Measurements from ENCODE around the gene ALOX5AP. TPM values are rescaled to one million over a fixed set of nuclear protein-coding genes. Genes with fewer than 3 reads are reported as not detected.

ALOX5AP gene
- total RNA-seq, 1 donor from 2014 or later: not detected

DNA sequence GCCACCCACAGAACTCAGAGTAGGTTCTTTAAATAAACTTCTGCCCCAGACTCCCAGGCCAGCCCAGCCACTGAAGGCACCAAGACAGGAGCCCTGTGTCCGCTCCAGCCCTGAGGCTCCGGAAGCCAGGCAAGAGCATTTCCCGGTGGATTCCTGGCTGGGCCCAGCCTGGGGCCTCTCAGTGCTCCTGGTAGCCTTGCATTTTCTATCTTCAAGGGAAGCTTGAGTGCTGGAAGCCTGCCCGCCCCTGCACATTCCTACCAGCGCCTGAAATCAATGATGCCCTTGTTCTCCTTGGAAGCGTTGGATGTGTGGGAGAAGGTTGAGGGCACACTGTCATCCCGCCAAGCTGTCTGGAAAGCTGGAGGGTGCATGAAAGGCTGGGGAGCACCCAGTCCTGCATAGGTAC is 70.3 kb downstream of the ALOX5AP start:
- DNase-seq (ENCODE audit: low read depth) (no peak), FAIRE-seq (no peak)

DNA sequence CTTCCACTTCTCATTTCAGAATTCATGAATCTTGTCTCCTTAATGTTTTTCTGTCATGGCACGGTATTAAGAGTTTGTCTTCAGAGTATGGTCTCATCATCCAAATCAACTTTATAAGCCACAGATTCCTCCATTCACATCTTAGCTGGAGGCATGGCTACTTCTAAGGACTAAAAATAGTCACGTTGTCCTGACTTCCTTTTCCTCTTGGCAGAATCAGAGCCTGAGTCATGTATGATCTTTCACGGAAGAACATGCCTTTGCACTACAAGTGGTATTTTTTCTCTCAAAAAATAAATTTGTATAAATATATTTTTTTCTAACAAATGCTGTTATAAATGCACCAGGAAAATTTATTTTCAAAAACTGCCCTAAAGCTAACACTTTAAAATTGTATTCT is 71.4 kb downstream of the ALOX5AP start:
- FAIRE-seq (no peak), DNase-seq (ENCODE audit: low read depth) (peak; percentile 81)
- TF ChIP-seq, protein P1, sequence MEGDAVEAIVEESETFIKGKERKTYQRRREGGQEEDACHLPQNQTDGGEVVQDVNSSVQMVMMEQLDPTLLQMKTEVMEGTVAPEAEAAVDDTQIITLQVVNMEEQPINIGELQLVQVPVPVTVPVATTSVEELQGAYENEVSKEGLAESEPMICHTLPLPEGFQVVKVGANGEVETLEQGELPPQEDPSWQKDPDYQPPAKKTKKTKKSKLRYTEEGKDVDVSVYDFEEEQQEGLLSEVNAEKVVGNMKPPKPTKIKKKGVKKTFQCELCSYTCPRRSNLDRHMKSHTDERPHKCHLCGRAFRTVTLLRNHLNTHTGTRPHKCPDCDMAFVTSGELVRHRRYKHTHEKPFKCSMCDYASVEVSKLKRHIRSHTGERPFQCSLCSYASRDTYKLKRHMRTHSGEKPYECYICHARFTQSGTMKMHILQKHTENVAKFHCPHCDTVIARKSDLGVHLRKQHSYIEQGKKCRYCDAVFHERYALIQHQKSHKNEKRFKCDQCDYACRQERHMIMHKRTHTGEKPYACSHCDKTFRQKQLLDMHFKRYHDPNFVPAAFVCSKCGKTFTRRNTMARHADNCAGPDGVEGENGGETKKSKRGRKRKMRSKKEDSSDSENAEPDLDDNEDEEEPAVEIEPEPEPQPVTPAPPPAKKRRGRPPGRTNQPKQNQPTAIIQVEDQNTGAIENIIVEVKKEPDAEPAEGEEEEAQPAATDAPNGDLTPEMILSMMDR (IDR thresholded peaks at IDR 0.05; ENCODE audit: insufficient read depth, low read length, severe bottlenecking): no peak
- H3K4me3 ChIP-seq (ENCODE audit: low read depth, low read length): no peak overlapping the region
- no peaks in the 10 kb centered on the region for H3K27me3 ChIP-seq (ENCODE audit: control insufficient read depth, insufficient read depth, low read length)
- no peaks in the 10 kb centered on the region for H3K36me3 ChIP-seq (ENCODE audit: control insufficient read depth, insufficient read depth, low read length)

More for the DNA sequence above, 70.3 kb downstream of the ALOX5AP start:
- no peaks in the 10 kb centered on the region for H3K27me3 ChIP-seq (ENCODE audit: control insufficient read depth, insufficient read depth, low read length)
- TF ChIP-seq, protein P1 (IDR thresholded peaks at IDR 0.05; ENCODE audit: insufficient read depth, low read length, severe bottlenecking): no peak
- H3K4me3 ChIP-seq (ENCODE audit: low read depth, low read length): no peak overlapping the region
- no peaks in the 10 kb centered on the region for H3K36me3 ChIP-seq (ENCODE audit: control insufficient read depth, insufficient read depth, low read length)

DNA sequence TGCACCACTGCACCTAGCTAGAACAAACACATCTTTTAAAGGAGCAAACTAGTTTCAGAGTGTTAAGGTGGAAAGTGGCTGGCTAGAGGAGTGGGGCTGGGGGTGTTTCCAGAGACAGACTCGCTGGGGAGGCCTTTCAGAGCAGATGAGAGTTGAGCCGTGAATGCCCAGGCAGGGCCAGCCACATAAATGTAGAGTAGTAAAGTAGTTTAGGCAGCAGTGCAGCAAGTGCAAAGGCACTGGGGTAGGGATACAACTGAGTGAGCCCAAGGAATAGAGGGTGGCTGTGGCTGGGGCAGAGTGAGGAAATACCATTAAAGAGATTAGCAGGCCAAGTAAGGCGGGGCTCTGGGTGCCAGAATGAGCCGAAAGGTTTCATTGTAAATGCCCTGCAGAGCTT is 72.0 kb downstream of the ALOX5AP start:
- Histone ChIP-seq H3K36me3 (ENCODE audit: control insufficient read depth, insufficient read depth, low read length) (no peaks in the 10 kb centered on the region), H3K4me3 (ENCODE audit: low read depth, low read length) (no peak overlapping the region), H3K27me3 (ENCODE audit: control insufficient read depth, insufficient read depth, low read length) (no peaks in the 10 kb centered on the region)
- FAIRE-seq (no peak), DNase-seq (ENCODE audit: low read depth) (no peak)
- TF ChIP-seq, protein P1 (IDR thresholded peaks at IDR 0.05; ENCODE audit: insufficient read depth, low read length, severe bottlenecking): no peak

DNA sequence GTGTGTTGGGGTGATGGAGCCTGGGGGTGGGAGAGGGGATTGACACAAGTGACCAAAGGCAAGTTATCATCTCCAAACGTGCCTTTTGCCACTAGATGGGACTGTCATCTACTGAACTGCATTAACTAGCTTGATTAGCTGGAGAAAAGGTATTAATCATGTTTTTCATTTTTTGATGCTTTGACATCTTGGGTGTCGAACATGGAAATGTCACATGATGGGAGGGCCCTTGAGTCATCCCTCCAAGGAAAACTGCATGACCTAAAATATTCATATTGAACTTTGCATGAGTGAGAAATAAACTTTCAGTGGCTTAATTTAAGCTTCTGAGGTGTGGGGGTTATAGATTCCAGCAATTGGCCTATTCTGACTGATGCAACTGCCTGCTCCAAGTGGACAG is 73.3 kb downstream of the ALOX5AP start:
- Histone ChIP-seq H3K36me3 (ENCODE audit: control insufficient read depth, insufficient read depth, low read length) (no peaks in the 10 kb centered on the region), H3K4me3 (ENCODE audit: low read depth, low read length) (no peak overlapping the region), H3K27me3 (ENCODE audit: control insufficient read depth, insufficient read depth, low read length) (no peaks in the 10 kb centered on the region)
- no peak for FAIRE-seq
- DNase-seq (ENCODE audit: low read depth): no peak
- TF ChIP-seq, protein P1 (IDR thresholded peaks at IDR 0.05; ENCODE audit: insufficient read depth, low read length, severe bottlenecking): no peak

DNA sequence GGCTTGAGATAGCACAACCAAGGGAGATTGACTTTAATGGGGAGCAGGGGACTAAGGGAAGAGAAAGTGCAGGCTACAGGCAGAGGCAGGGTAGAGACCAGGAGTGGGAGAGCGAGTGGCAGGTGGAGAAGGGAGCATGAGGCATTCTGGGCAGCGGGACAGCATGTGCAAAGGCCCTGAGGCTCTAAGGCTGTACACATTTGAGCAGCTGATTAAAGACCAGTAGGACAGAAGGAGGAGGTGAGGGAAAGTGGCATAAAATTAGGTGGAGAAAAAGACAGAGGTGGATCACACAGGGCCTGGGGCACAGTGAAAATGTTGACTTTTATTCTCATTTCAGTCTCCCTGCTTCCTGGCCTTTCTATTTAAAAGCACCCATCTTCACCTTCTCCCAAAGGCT is 74.4 kb downstream of the ALOX5AP start:
- TF ChIP-seq, protein P1 (IDR thresholded peaks at IDR 0.05; ENCODE audit: insufficient read depth, low read length, severe bottlenecking): no peak

DNA sequence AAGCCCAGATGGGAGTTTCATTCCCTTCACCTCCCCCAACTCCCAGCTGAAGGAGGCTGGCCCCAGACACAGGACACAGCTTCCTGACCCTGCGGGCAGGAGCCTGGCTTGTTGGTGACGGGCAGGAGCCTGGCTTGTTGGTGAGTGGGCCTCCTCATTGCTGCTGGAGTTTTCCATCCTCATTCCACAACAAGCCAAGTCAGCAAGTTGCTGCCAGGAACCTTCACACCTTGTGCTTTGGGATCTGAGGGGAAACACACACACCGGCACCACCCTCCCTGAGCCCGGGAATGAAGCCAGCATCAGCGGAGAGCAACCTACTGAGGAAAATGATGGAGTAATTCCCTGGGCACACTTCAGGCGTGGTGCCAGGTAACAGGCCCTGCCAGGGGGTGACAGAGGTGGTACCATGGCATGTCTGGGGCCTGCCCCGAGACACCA is 74.9 kb downstream of the ALOX5AP start:
- no peak overlapping the region for H3K4me3 ChIP-seq (ENCODE audit: low read depth, low read length)
- TF ChIP-seq, protein P1 (IDR thresholded peaks at IDR 0.05; ENCODE audit: insufficient read depth, low read length, severe bottlenecking): no peak
- H3K27me3 ChIP-seq (ENCODE audit: control insufficient read depth, insufficient read depth, low read length): no peaks in the 10 kb centered on the region
- peak; percentile 58 for DNase-seq (ENCODE audit: low read depth)
- FAIRE-seq: no peak
- H3K36me3 ChIP-seq (ENCODE audit: control insufficient read depth, insufficient read depth, low read length): no peaks in the 10 kb centered on the region

More for the DNA sequence above, 74.4 kb downstream of the ALOX5AP start:
- Histone ChIP-seq H3K27me3 (ENCODE audit: control insufficient read depth, insufficient read depth, low read length) (no peaks in the 10 kb centered on the region), H3K36me3 (ENCODE audit: control insufficient read depth, insufficient read depth, low read length) (no peaks in the 10 kb centered on the region), H3K4me3 (ENCODE audit: low read depth, low read length) (no peak overlapping the region)
- FAIRE-seq (no peak), DNase-seq (ENCODE audit: low read depth) (no peak)

Data from bronchial epithelial cell (primary cell).